Measurements from ENCODE around the gene NFIX. TPM values are rescaled to one million over a fixed set of nuclear protein-coding genes. Genes with fewer than 3 reads are reported as not detected.

Gene NFIX
- total and polyA plus RNA-seq, 2 of the 13 experiments (the other 11 are each of a cell fraction or from before 2014, with no cell fraction given) = 3.4 to 5.4 TPM

- TF ChIP-seq YY1 (IDR thresholded peaks at IDR 0.05; ENCODE audit: insufficient read depth, insufficient replicate concordance, low read depth, low read length) (no peak), ZMYM2 (CRISPR knock-in tag; IDR thresholded peaks at IDR 0.05) (no peak), SNRNP70 (IDR thresholded peaks at IDR 0.05; ENCODE audit: low read depth, low read length) (no peak), U2AF2 (IDR thresholded peaks at IDR 0.05; ENCODE audit: low read depth, low read length) (no peak), GLMP (CRISPR knock-in tag; IDR thresholded peaks at IDR 0.05; ENCODE audit: borderline replicate concordance) (no peak), MAFK (conservative IDR thresholded peaks at IDR 0.05 in 1 of 2, IDR thresholded peaks at IDR 0.05 in 1 of 2; ENCODE audit: low read length in 2 of 2) (no peak), ZBTB10 (CRISPR knock-in tag; IDR thresholded peaks at IDR 0.05; ENCODE audit: borderline replicate concordance) (no peak), ARNTL (CRISPR knock-in tag; IDR thresholded peaks at IDR 0.05) (no peak), PREB (CRISPR knock-in tag; IDR thresholded peaks at IDR 0.05) (no peak), ZSCAN12 (CRISPR knock-in tag; IDR thresholded peaks at IDR 0.05) (no peak), ZMYM3 (CRISPR knock-in tag; IDR thresholded peaks at IDR 0.05) (peak; percentile 47; the same call in 1 of the 2 replicates), FOXP4 (CRISPR knock-in tag; IDR thresholded peaks at IDR 0.05) (no peak; the same call in 1 of the 2 replicates), PRPF4 (IDR thresholded peaks at IDR 0.05; ENCODE audit: low read depth, low read length, poor library complexity, severe bottlenecking) (no peak), GPN1 (CRISPR knock-in tag; IDR thresholded peaks at IDR 0.05; ENCODE audit: borderline replicate concordance) (no peak), DMAP1 (CRISPR knock-in tag; IDR thresholded peaks at IDR 0.05) (no peak), RNF2 (conservative IDR thresholded peaks at IDR 0.05; ENCODE audit: low read depth) (no peak), NFE2 (CRISPR knock-in tag; IDR thresholded peaks at IDR 0.05) (no peak)
- TF ChIP-seq, protein P1, sequence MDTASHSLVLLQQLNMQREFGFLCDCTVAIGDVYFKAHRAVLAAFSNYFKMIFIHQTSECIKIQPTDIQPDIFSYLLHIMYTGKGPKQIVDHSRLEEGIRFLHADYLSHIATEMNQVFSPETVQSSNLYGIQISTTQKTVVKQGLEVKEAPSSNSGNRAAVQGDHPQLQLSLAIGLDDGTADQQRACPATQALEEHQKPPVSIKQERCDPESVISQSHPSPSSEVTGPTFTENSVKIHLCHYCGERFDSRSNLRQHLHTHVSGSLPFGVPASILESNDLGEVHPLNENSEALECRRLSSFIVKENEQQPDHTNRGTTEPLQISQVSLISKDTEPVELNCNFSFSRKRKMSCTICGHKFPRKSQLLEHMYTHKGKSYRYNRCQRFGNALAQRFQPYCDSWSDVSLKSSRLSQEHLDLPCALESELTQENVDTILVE (CRISPR knock-in tag; IDR thresholded peaks at IDR 0.05) = no peak
- TF ChIP-seq, protein P2, sequence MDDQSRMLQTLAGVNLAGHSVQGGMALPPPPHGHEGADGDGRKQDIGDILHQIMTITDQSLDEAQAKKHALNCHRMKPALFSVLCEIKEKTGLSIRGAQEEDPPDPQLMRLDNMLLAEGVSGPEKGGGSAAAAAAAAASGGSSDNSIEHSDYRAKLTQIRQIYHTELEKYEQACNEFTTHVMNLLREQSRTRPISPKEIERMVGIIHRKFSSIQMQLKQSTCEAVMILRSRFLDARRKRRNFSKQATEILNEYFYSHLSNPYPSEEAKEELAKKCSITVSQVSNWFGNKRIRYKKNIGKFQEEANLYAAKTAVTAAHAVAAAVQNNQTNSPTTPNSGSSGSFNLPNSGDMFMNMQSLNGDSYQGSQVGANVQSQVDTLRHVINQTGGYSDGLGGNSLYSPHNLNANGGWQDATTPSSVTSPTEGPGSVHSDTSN (CRISPR knock-in tag; IDR thresholded peaks at IDR 0.05; ENCODE audit: borderline replicate concordance) = no peak
Measured at GRCh38 chr19:13095934-13096927, 101.0 kb downstream of the NFIX start (continued).
